Right atrium auricular region (tissue), 2 donors: ENCODE data around the gene HPCA. TPM values are rescaled to one million over a fixed set of nuclear protein-coding genes. Genes with fewer than 3 reads are reported as not detected.

Experiments
- DNase-seq: peaks from one replicate; pipeline ENCODE4 v3.0.0-alpha.2; 2019; ENCODE audit warnings: low spot score
- H3K27ac ChIP-seq, 2 donors: fragments of 200-600 bp; sonication (generic); 1 replicate in 1 of 2; 2 replicates in 1 of 2; pipeline ENCODE4 v1.5.1; 2016 to 2019
- H3K27me3 ChIP-seq, 2 donors: fragments of 200-600 bp; sonication (generic); one replicate each; pipeline versions ENCODE4 v1.5.1 to v1.6.0; 2017 to 2019
- H3K36me3 ChIP-seq: fragments of 200-600 bp; sonication (generic); one replicate; pipeline ENCODE4 v1.5.1; 2016
- H3K4me1 ChIP-seq, 2 donors: fragments of 200-600 bp; sonication (generic); one replicate each; pipeline versions ENCODE4 v1.5.1 to v1.6.0; 2017 to 2019
- H3K4me3 ChIP-seq, 2 donors: fragments of 200-600 bp; sonication (generic); 1 replicate in 1 of 2; 2 replicates in 1 of 2; pipeline ENCODE4 v1.5.1; 2017 to 2019; ENCODE audit warnings: mild to moderate bottlenecking in 1 of 2, moderate library complexity in 1 of 2
- H3K9me3 ChIP-seq, 2 donors: fragments of 200-600 bp; sonication (generic); one replicate each; pipeline ENCODE4 v1.5.1; 2019
- CTCF ChIP-seq, 2 donors: fragments of 200-600 bp; sonication (generic); IDR thresholded peaks; one replicate each; pipeline ENCODE4 v1.5.1; 2019; ENCODE audit warnings: antibody characterized with exemption in 2 of 2
- total RNA-seq, 2 donors: library from RNA; depleted of rRNA; stranded (reverse); fragments of >200 nt; gene quantifications; one replicate each; pipeline ENCODE4 v1.1.0, GENCODE V29; 2016

The HPCA gene
- total RNA-seq, 2 donors from 2014 or later, result not detected

DNA sequence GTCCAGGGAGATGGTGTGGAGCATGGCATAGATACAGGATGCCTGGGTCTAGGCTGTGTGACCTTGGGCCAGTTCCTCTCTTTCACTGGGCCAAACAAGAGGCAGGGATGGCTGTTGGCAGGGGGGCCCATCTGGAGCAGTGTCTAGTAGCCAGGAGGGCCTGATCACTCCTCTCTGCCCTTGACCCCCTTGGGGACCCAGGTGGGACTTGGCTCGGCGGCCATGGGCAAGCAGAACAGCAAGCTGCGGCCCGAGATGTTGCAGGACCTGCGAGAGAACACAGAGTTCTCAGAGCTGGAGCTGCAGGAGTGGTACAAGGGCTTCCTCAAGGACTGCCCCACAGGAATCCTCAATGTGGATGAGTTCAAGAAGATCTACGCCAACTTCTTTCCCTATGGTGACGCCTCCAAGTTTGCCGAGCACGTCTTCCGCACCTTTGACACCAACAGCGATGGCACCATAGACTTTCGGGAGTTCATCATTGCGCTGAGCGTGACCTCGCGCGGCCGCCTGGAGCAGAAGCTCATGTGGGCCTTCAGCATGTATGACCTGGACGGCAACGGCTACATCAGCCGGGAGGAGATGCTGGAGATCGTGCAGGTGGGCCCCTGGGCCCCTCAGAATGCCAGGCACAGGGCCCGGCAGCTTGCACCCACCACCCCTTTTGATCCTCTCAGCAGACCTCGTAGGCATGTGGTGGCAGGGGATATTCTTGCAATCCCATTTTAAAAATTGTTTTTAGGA is 2.6 kb downstream of the HPCA start:
- DNase-seq, result no peak
- no peak for TF ChIP-seq CTCF (IDR thresholded peaks at IDR 0.05)
- peaks cover 0 to 21% of the 10 kb centered on the region in 2 donors for H3K27me3 ChIP-seq
- H3K9me3 ChIP-seq, result no peaks in the 10 kb centered on the region
- H3K27ac ChIP-seq, result no peak overlapping the region
- no peaks in the 10 kb centered on the region for H3K36me3 ChIP-seq
- no peak overlapping the region for H3K4me3 ChIP-seq
- H3K4me1 ChIP-seq, result peaks cover 0 to 23% of the 10 kb centered on the region in 2 donors

DNA sequence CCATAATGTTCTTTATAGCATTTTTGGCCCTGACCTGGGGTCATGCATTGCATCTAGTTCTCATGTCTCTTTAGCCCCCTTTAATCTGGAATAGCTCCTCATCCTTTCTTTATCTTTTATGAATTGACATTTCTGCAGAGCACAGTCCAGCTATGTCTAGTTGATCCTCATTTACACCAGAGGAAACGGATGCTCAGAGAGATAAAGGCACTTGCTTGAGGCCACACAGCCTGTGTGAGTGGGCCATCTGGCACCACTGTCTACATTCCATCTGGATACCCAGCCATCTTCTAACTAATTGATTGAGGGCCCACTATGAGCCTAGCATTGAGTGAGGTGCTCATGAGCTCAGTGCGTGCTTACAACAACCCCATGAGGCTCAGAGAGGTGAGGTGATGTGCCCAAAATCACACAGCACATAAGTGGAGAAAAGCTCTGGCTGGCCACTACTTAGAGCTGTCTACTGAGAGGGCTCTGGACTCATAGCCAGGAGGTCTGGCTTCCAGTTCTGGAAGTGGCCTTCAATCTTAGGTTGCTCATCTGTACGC is 3.5 kb downstream of the HPCA start:
- H3K4me3 ChIP-seq, result no peak overlapping the region
- TF ChIP-seq CTCF (IDR thresholded peaks at IDR 0.05), result no peak
- H3K9me3 ChIP-seq, result no peaks in the 10 kb centered on the region
- no peak for DNase-seq
- peaks cover 0 to 23% of the 10 kb centered on the region in 2 donors for H3K27me3 ChIP-seq
- no peak overlapping the region for H3K27ac ChIP-seq
- peaks cover 0 to 24% of the 10 kb centered on the region in 2 donors for H3K4me1 ChIP-seq
- no peaks in the 10 kb centered on the region for H3K36me3 ChIP-seq

- peaks cover 0 to 21% of the 10 kb centered on the region in 2 donors for H3K27me3 ChIP-seq
Observed at GRCh38 chr1:32890516-32891240, 4.4 kb downstream of the HPCA start.

DNA sequence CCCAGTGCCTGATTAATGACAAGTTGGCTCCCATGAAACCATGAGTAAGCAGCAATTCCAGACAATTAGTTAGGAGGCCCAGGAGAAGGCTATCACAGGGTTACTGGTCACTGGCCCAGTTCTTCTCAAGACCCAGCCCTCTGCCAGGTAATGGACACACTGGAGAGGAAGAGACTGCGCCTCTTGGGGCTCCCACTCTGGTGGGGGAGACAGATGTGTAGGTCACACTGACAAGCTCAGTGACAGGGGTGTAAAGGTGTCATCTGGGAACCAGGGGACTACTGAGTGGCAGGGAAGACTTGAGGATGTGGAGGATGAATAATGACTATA is 4.9 kb downstream of the HPCA start:
- H3K9me3 ChIP-seq, result no peaks in the 10 kb centered on the region
- DNase-seq, result no peak
- H3K27me3 ChIP-seq, result peaks cover 0 to 16% of the 10 kb centered on the region in 2 donors
- peaks cover 0 to 20% of the 10 kb centered on the region in 2 donors for H3K4me1 ChIP-seq
- H3K36me3 ChIP-seq, result no peaks in the 10 kb centered on the region
- no peak for TF ChIP-seq CTCF (IDR thresholded peaks at IDR 0.05)
- no peak overlapping the region for H3K27ac ChIP-seq
- H3K4me3 ChIP-seq, result no peak overlapping the region

More at GRCh38 chr1:32890516-32891240, 4.4 kb downstream of the HPCA start:
- no peak for DNase-seq
- Histone ChIP-seq H3K4me3 (no peak overlapping the region), H3K36me3 (no peaks in the 10 kb centered on the region), H3K9me3 (no peaks in the 10 kb centered on the region), H3K4me1 (peaks cover 0 to 24% of the 10 kb centered on the region in 2 donors), H3K27ac (no peak overlapping the region)
- TF ChIP-seq CTCF (IDR thresholded peaks at IDR 0.05), result no peak

DNA sequence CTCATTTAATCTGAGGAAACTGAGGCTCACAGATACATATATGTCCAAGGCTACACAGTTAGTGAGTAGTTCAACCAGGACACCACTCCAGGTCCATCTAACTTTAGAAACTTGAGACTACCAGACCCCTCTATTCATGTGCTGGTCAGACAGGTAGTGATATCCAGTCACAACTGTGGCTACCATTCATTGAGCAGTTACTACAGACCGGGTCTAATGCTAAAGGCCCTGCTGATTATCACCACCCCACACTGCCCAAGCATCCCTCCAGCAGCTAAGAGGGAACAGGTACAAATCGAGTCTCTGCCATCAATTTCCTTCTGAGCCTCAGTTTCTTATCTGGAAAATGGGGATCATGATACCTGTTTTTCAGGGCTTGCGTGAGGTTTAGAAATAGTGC is 5.3 kb downstream of the HPCA start:
- Histone ChIP-seq H3K4me3 (no peak overlapping the region), H3K27ac (no peak overlapping the region), H3K36me3 (no peaks in the 10 kb centered on the region), H3K4me1 (peaks cover 0 to 16% of the 10 kb centered on the region in 2 donors), H3K27me3 (peaks cover 0 to 13% of the 10 kb centered on the region in 2 donors), H3K9me3 (no peaks in the 10 kb centered on the region)
- DNase-seq, result no peak
- no peak for TF ChIP-seq CTCF (IDR thresholded peaks at IDR 0.05)
